T-helper 17 cell (primary cell): ENCODE data around the gene LARP4B. TPM values are rescaled to one million over a fixed set of nuclear protein-coding genes. Genes with fewer than 3 reads are reported as not detected.

ENCODE experiments used
- ATAC-seq: fragments of 150-1000 bp; cut with Tn5 transposase; 2 replicates; pipeline ENCODE4 v1.10.0; 2021; ENCODE audit warnings: mild to moderate bottlenecking, moderate library complexity
- DNase-seq, 3 donors: peaks; one replicate each; pipeline versions ENCODE4 v3.0.0 to v3.0.0-alpha.2; 2020 to 2021
- H3K9me3 ChIP-seq: one replicate; pipeline ENCODE4 v1.7.0; 2013; ENCODE audit warnings: low read length, mild to moderate bottlenecking; ENCODE audit not compliant: control insufficient read depth, poor library complexity, severe bottlenecking
- H3K27ac Mint-ChIP-seq: one replicate; pipeline ENCODE4 v1.8.0; 2022; ENCODE audit warnings: mild to moderate bottlenecking, moderate library complexity, mixed read lengths
- H3K27me3 Mint-ChIP-seq: one replicate; pipeline ENCODE4 v1.8.0; 2022; ENCODE audit warnings: mixed read lengths
- H3K36me3 Mint-ChIP-seq: one replicate; pipeline ENCODE4 v1.8.0; 2022; ENCODE audit warnings: low read depth, mixed read lengths
- H3K4me1 Mint-ChIP-seq: one replicate; pipeline ENCODE4 v1.8.0; 2022; ENCODE audit warnings: mild to moderate bottlenecking, mixed read lengths
- H3K4me3 Mint-ChIP-seq: one replicate; pipeline ENCODE4 v1.8.0; 2022; ENCODE audit warnings: mild to moderate bottlenecking, moderate library complexity, mixed read lengths
- total RNA-seq, 4 donors: library from RNA in 2 of 4; stranded (reverse) in 2 of 4; gene quantifications; one replicate each; pipeline ENCODE4 v1.2.3 and lab custom pipeline; 2022 to 2026

LARP4B gene
- total RNA-seq, 2 donors from 2014 or later, result 59.4 to 72.9 TPM

- H3K9me3 ChIP-seq, result no peaks in the 10 kb centered on the region
- DNase-seq, result no peak
- H3K36me3 Mint-ChIP-seq, result peaks cover 13% of the 10 kb centered on the region
- no peaks in the 10 kb centered on the region for H3K27me3 Mint-ChIP-seq
- ATAC-seq, result no peak
- peak overlapping the region; percentile 67 for H3K27ac Mint-ChIP-seq
- peaks cover 33% of the 10 kb centered on the region for H3K4me1 Mint-ChIP-seq
- no peak overlapping the region for H3K4me3 Mint-ChIP-seq
These were observed 87.0 kb downstream of the LARP4B start for GRCh38 chr10:844552-844951.

- no peaks in the 10 kb centered on the region for H3K9me3 ChIP-seq
- H3K27me3 Mint-ChIP-seq, result no peaks in the 10 kb centered on the region
- no peak overlapping the region for H3K4me3 Mint-ChIP-seq
- peaks cover 9% of the 10 kb centered on the region for H3K36me3 Mint-ChIP-seq
- peak overlapping the region; percentile 67 for H3K27ac Mint-ChIP-seq
- no peak for DNase-seq
- peaks cover 34% of the 10 kb centered on the region for H3K4me1 Mint-ChIP-seq
- no peak for ATAC-seq
These were observed 87.8 kb downstream of the LARP4B start for GRCh38 chr10:843703-844102.

GRCh38 chr10:842795-843194 lies 88.7 kb downstream of the LARP4B start:
- Mint-ChIP-seq H3K4me1 (peaks cover 37% of the 10 kb centered on the region), H3K27me3 (no peaks in the 10 kb centered on the region), H3K4me3 (no peak overlapping the region), H3K27ac (no peak overlapping the region), H3K36me3 (peaks cover 9% of the 10 kb centered on the region)
- DNase-seq, result no peak
- no peak for ATAC-seq
- H3K9me3 ChIP-seq, result no peaks in the 10 kb centered on the region

GRCh38 chr10:841535-841934 lies 90.0 kb downstream of the LARP4B start:
- Mint-ChIP-seq H3K27ac (no peak overlapping the region), H3K36me3 (peaks cover 6% of the 10 kb centered on the region), H3K27me3 (no peaks in the 10 kb centered on the region), H3K4me1 (peaks cover 31% of the 10 kb centered on the region), H3K4me3 (no peak overlapping the region)
- no peaks in the 10 kb centered on the region for H3K9me3 ChIP-seq
- ATAC-seq (no peak), DNase-seq (no peak)

- DNase-seq, result no peak
- ATAC-seq, result no peak
- peaks cover 16% of the 10 kb centered on the region for H3K4me1 Mint-ChIP-seq
- H3K9me3 ChIP-seq, result no peaks in the 10 kb centered on the region
- H3K27me3 Mint-ChIP-seq, result no peaks in the 10 kb centered on the region
- H3K36me3 Mint-ChIP-seq, result peaks cover 4% of the 10 kb centered on the region
- H3K27ac Mint-ChIP-seq, result no peak overlapping the region
- H3K4me3 Mint-ChIP-seq, result no peak overlapping the region
These were observed 91.8 kb downstream of the LARP4B start for GRCh38 chr10:839550-840205.

- H3K27me3 Mint-ChIP-seq, result no peaks in the 10 kb centered on the region
- no peak overlapping the region for H3K4me3 Mint-ChIP-seq
- no peak for ATAC-seq
- peaks cover 6% of the 10 kb centered on the region for H3K36me3 Mint-ChIP-seq
- no peak overlapping the region for H3K27ac Mint-ChIP-seq
- no peak for DNase-seq
- peaks cover 13% of the 10 kb centered on the region for H3K4me1 Mint-ChIP-seq
- no peaks in the 10 kb centered on the region for H3K9me3 ChIP-seq
These were observed 94.7 kb downstream of the LARP4B start for GRCh38 chr10:836782-837181.

- H3K27me3 Mint-ChIP-seq, result no peaks in the 10 kb centered on the region
- no peaks in the 10 kb centered on the region for H3K9me3 ChIP-seq
- peaks cover 11% of the 10 kb centered on the region for H3K36me3 Mint-ChIP-seq
- peaks cover 15% of the 10 kb centered on the region for H3K4me1 Mint-ChIP-seq
- no peak overlapping the region for H3K27ac Mint-ChIP-seq
- no peak for DNase-seq
- H3K4me3 Mint-ChIP-seq, result no peak overlapping the region
- no peak for ATAC-seq
These were observed 97.0 kb downstream of the LARP4B start for GRCh38 chr10:834493-834892.

GRCh38 chr10:829241-829640 lies 102.3 kb downstream of the LARP4B start:
- H3K27ac Mint-ChIP-seq, result no peak overlapping the region
- H3K9me3 ChIP-seq, result no peaks in the 10 kb centered on the region
- H3K27me3 Mint-ChIP-seq, result no peaks in the 10 kb centered on the region
- DNase-seq (no peak), ATAC-seq (no peak)
- H3K4me1 Mint-ChIP-seq, result peaks cover 10% of the 10 kb centered on the region
- peaks cover 17% of the 10 kb centered on the region for H3K36me3 Mint-ChIP-seq
- no peak overlapping the region for H3K4me3 Mint-ChIP-seq

- ATAC-seq, result no peak
- peak overlapping the region; percentile 43 for H3K27ac Mint-ChIP-seq
- no peaks in the 10 kb centered on the region for H3K27me3 Mint-ChIP-seq
- no peaks in the 10 kb centered on the region for H3K9me3 ChIP-seq
- DNase-seq, result no peak
- H3K4me1 Mint-ChIP-seq, result peaks cover 19% of the 10 kb centered on the region
- no peak overlapping the region for H3K4me3 Mint-ChIP-seq
- peaks cover 18% of the 10 kb centered on the region for H3K36me3 Mint-ChIP-seq
These were observed 103.3 kb downstream of the LARP4B start for GRCh38 chr10:828191-828590.

GRCh38 chr10:824946-825345 lies 106.6 kb downstream of the LARP4B start:
- Mint-ChIP-seq H3K27me3 (no peaks in the 10 kb centered on the region), H3K27ac (peak overlapping the region; percentile 45), H3K36me3 (peaks cover 15% of the 10 kb centered on the region), H3K4me3 (no peak overlapping the region), H3K4me1 (peaks cover 28% of the 10 kb centered on the region)
- ATAC-seq (no peak), DNase-seq (no peak)
- no peaks in the 10 kb centered on the region for H3K9me3 ChIP-seq

- H3K27ac Mint-ChIP-seq, result no peak overlapping the region
- ATAC-seq, result no peak
- peaks cover 17% of the 10 kb centered on the region for H3K36me3 Mint-ChIP-seq
These were observed 107.0 kb downstream of the LARP4B start for GRCh38 chr10:824497-824896.

GRCh38 chr10:822661-823367 lies 108.7 kb downstream of the LARP4B start:
- H3K4me1 Mint-ChIP-seq, result peaks cover 21% of the 10 kb centered on the region
- no peaks in the 10 kb centered on the region for H3K9me3 ChIP-seq
- H3K4me3 Mint-ChIP-seq, result no peak overlapping the region
- H3K27me3 Mint-ChIP-seq, result no peaks in the 10 kb centered on the region
- peak overlapping the region; percentile 47 for H3K27ac Mint-ChIP-seq
- DNase-seq (no peak), ATAC-seq (no peak)
- peaks cover 11% of the 10 kb centered on the region for H3K36me3 Mint-ChIP-seq

More at GRCh38 chr10:824497-824896, 107.0 kb downstream of the LARP4B start:
- DNase-seq, result no peak
- H3K27me3 Mint-ChIP-seq, result no peaks in the 10 kb centered on the region
- peaks cover 28% of the 10 kb centered on the region for H3K4me1 Mint-ChIP-seq
- no peak overlapping the region for H3K4me3 Mint-ChIP-seq
- H3K9me3 ChIP-seq, result no peaks in the 10 kb centered on the region

- H3K27me3 Mint-ChIP-seq, result no peaks in the 10 kb centered on the region
- DNase-seq (no peak), ATAC-seq (no peak)
- no peaks in the 10 kb centered on the region for H3K9me3 ChIP-seq
- no peak overlapping the region for H3K4me3 Mint-ChIP-seq
- H3K36me3 Mint-ChIP-seq, result peaks cover 11% of the 10 kb centered on the region
- H3K27ac Mint-ChIP-seq, result peak overlapping the region; percentile 47
- peaks cover 21% of the 10 kb centered on the region for H3K4me1 Mint-ChIP-seq
These were observed 109.3 kb downstream of the LARP4B start for GRCh38 chr10:822197-822596.

- Mint-ChIP-seq H3K4me3 (no peak overlapping the region), H3K27me3 (no peaks in the 10 kb centered on the region), H3K27ac (peak overlapping the region; percentile 47), H3K36me3 (peaks cover 13% of the 10 kb centered on the region), H3K4me1 (peaks cover 21% of the 10 kb centered on the region)
- no peaks in the 10 kb centered on the region for H3K9me3 ChIP-seq
- no peak for DNase-seq
- no peak for ATAC-seq
These were observed 110.2 kb downstream of the LARP4B start for GRCh38 chr10:821322-821721.
